A673 (cell line): ENCODE data around the gene LINC00305. TPM values are rescaled to one million over a fixed set of nuclear protein-coding genes. Genes with fewer than 3 reads are reported as not detected.

ENCODE experiments used
- BruUV-seq: library from RNA; stranded (reverse); fragments of 400-500 nt; replicated peaks from 2 replicates; lab custom pipeline; 2021; lab: Mats Ljungman, UMichigan
- CTCF ChIA-PET: fragments of 300-600 bp; sonication (Branson Sonifier 250); formaldehyde crosslinking; loops from one replicate; lab custom pipeline; 2022; ENCODE audit warnings: antibody characterized with exemption; lab: Charles Lee
- POLR2A ChIA-PET: fragments of 300-600 bp; sonication (Branson Sonifier 250); formaldehyde crosslinking; loops from one replicate; lab custom pipeline; 2022; ENCODE audit warnings: antibody characterized with exemption; ENCODE audit not compliant: low non-redundant PET; lab: Charles Lee
- DNase-seq: peaks from one replicate; pipeline ENCODE4 v3.0.0-alpha.2; 2015; ENCODE audit warnings: low spot score
- H3K27ac ChIP-seq: fragments of 200-600 bp; sonication (generic); 2 replicates; pipeline ENCODE4 v1.5.1; 2016; ENCODE audit warnings: mixed run types, low read depth, mild to moderate bottlenecking, mixed read lengths, antibody characterized with exemption, low read length; ENCODE audit not compliant: poor library complexity, severe bottlenecking
- H3K27me3 ChIP-seq: fragments of 200-600 bp; sonication (generic); replicated peaks from 2 replicates; pipeline ENCODE4 v1.6.1; 2017; ENCODE audit warnings: mixed run types, low read depth, mild to moderate bottlenecking, mixed read lengths, antibody characterized with exemption, low read length; ENCODE audit not compliant: insufficient read depth, poor library complexity
- H3K36me3 ChIP-seq: fragments of 200-600 bp; sonication (generic); 2 replicates; pipeline ENCODE4 v1.6.1; 2016; ENCODE audit warnings: mixed run types, mild to moderate bottlenecking, mixed read lengths, antibody characterized with exemption, low read length; ENCODE audit not compliant: insufficient read depth, poor library complexity, severe bottlenecking
- H3K4me1 ChIP-seq: fragments of 200-600 bp; sonication (generic); 2 replicates; pipeline ENCODE4 v1.6.1; 2017; ENCODE audit warnings: mixed run types, mild to moderate bottlenecking, mixed read lengths, antibody characterized with exemption, low read length; ENCODE audit not compliant: insufficient read depth, poor library complexity, severe bottlenecking
- H3K4me3 ChIP-seq: fragments of 200-600 bp; sonication (generic); 2 replicates; pipeline ENCODE4 v1.5.1; 2016; ENCODE audit warnings: low read depth, mixed run types, mild to moderate bottlenecking, mixed read lengths, low read length; ENCODE audit not compliant: poor library complexity, severe bottlenecking
- H3K9me3 ChIP-seq: fragments of 200-600 bp; sonication (generic); 2 replicates; pipeline ENCODE4 v1.6.1; 2016; ENCODE audit warnings: mixed run types, low read depth, mild to moderate bottlenecking, mixed read lengths, antibody characterized with exemption, low read length; ENCODE audit not compliant: poor library complexity, severe bottlenecking
- EZH2 ChIP-seq: fragments of 200-600 bp; sonication (generic); IDR thresholded peaks from 2 replicates; pipeline ENCODE4 v1.6.1; 2017; ENCODE audit warnings: borderline replicate concordance, low read depth, mild to moderate bottlenecking, mixed read lengths, antibody characterized with exemption, low read length; ENCODE audit not compliant: poor library complexity, severe bottlenecking
- intact Hi-C: fragments of 100-400 bp; cut with micrococcal nuclease; formaldehyde crosslinking; loops from one replicate; pipeline ENCODE4 v1.10.0; 2022; ENCODE audit not compliant: unreplicated experiment
- total RNA-seq: library from RNA; stranded (reverse); gene quantifications from 2 replicates; pipeline ENCODE4 v1.2.3, GENCODE V29; 2021
- TF ChIP-seq, protein P1 (sequence below): fragments of 300-800, 200-600 bp; sonication (generic); conservative IDR thresholded peaks from 2 replicates; pipeline ENCODE4 v1.5.1; 2017; ENCODE audit warnings: low read depth, mild to moderate bottlenecking, antibody characterized with exemption, low read length, moderate library complexity, mixed read lengths

The LINC00305 gene
- total RNA-seq, 1 experiment from 2014 or later: not detected

DNA sequence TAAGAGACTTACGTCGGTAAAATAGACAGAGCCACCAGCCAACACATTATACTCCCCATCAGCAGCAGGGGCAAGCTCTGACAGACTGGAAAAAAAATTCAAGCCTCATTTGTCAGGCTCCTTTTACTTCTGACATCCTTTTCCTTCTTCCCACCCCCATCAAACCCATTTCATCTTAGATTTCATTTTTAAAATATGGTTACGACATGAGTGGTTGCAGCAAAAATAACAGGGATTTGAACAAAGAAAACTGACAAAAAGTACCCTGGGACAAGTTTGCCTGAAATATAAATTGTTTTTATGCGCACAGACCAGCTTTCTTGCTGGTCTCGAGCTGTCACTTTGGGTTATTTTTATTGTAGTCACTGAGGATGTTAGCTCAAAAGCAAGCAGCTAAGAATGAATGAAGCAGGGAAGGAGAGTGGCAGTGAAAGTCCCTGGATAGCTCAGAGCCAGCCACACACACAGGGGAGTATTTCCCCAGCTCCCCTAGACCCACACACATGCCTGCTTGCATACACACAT is 30.7 kb upstream of the LINC00305 start:
- TF ChIP-seq EZH2: no peak
- TF ChIP-seq, protein P1, sequence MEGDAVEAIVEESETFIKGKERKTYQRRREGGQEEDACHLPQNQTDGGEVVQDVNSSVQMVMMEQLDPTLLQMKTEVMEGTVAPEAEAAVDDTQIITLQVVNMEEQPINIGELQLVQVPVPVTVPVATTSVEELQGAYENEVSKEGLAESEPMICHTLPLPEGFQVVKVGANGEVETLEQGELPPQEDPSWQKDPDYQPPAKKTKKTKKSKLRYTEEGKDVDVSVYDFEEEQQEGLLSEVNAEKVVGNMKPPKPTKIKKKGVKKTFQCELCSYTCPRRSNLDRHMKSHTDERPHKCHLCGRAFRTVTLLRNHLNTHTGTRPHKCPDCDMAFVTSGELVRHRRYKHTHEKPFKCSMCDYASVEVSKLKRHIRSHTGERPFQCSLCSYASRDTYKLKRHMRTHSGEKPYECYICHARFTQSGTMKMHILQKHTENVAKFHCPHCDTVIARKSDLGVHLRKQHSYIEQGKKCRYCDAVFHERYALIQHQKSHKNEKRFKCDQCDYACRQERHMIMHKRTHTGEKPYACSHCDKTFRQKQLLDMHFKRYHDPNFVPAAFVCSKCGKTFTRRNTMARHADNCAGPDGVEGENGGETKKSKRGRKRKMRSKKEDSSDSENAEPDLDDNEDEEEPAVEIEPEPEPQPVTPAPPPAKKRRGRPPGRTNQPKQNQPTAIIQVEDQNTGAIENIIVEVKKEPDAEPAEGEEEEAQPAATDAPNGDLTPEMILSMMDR: no peak
- DNase-seq: no peak
- ChIA-PET CTCF (no interaction called here), POLR2A (no interaction called here)
- no peaks in the 10 kb centered on the region for H3K4me1 ChIP-seq
- no peak overlapping the region for H3K27ac ChIP-seq
- no peaks in the 10 kb centered on the region for H3K9me3 ChIP-seq
- H3K36me3 ChIP-seq: no peaks in the 10 kb centered on the region
- no peak overlapping the region for H3K4me3 ChIP-seq
- no TSS peak for BruUV-seq
- no peaks in the 10 kb centered on the region for H3K27me3 ChIP-seq
- intact Hi-C loops: no loop called here

DNA sequence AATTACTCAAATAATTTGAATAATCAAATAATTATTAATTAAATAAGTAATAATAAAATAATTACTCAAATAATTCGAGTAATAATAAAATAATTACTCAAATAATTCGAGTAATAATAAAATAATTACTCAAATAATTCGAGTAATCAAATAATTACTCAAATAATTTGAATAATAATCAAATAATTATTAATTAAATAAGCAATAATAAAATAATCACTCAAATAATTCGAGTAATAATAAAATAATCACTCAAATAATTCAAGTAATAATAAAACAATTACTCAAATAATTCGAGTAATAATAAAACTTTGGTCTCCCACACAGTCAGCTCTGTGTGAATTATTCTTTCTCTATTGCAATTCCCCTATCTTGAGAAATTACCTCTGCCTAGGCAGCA is 30.0 kb upstream of the LINC00305 start:
- intact Hi-C loops: no loop called here
- Histone ChIP-seq H3K36me3 (no peaks in the 10 kb centered on the region), H3K4me1 (no peaks in the 10 kb centered on the region), H3K9me3 (no peaks in the 10 kb centered on the region), H3K4me3 (no peak overlapping the region), H3K27ac (no peak overlapping the region), H3K27me3 (no peaks in the 10 kb centered on the region)
- ChIA-PET CTCF (no interaction called here), POLR2A (no interaction called here)
- TF ChIP-seq EZH2: no peak
- TF ChIP-seq, protein P1: no peak
- BruUV-seq: no TSS peak
- DNase-seq: no peak

DNA sequence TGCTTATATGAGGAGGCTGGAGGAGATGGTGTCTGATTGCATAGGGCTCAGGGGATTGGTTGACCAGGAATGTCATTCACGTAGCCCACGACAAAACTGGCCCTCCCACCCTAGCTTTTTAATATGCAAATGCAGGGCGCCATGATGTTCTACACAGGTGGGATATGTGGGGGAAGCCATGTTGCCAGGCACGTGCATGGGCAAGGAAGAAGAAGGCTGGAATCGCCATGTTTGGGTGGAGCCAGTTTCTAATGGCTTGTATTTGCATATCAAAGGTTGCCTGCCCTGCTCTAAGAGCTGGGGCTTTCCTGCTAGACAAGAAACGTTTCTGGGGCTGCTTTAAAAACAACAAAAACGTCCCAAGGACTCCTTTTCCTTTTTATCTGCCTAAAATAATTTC is 26.5 kb upstream of the LINC00305 start:
- TF ChIP-seq, protein P1: no peak
- TF ChIP-seq EZH2: no peak
- BruUV-seq: no TSS peak
- H3K27ac ChIP-seq: no peak overlapping the region
- CTCF ChIA-PET: no interaction called here
- DNase-seq: no peak
- H3K36me3 ChIP-seq: no peaks in the 10 kb centered on the region
- intact Hi-C loops: no loop called here
- H3K4me3 ChIP-seq: no peak overlapping the region
- POLR2A ChIA-PET: no interaction called here
- H3K4me1 ChIP-seq: no peaks in the 10 kb centered on the region
- no peaks in the 10 kb centered on the region for H3K27me3 ChIP-seq
- no peaks in the 10 kb centered on the region for H3K9me3 ChIP-seq
